GM18498 (cell line): ENCODE measurements around the gene RAB6A.
"Not testable (repeated sequence)": the region's sequence is repeated elsewhere in the genome, so short reads cannot be mapped to it uniquely, and the experiment has no call there.

Source experiments
- ATAC-seq: cut with Tn5 transposase; IDR thresholded peaks from one replicate; pipeline ENCODE4 v1.9.1; 2021; ENCODE audit warnings: mild to moderate bottlenecking, moderate library complexity; ENCODE audit not compliant: unreplicated experiment

RAB6A gene

GRCh38 chr11:73729594-73730206, 31.2 kb downstream of the RAB6A start:
- no peak for ATAC-seq

- ATAC-seq = no peak
Observed at GRCh38 chr11:73728000-73728399, 32.9 kb downstream of the RAB6A start.

- ATAC-seq = no peak
Observed at GRCh38 chr11:73726825-73727224, 34.0 kb downstream of the RAB6A start.

GRCh38 chr11:73717136-73717535, 43.7 kb downstream of the RAB6A start:
- no peak for ATAC-seq

- ATAC-seq = no peak
Observed at GRCh38 chr11:73716153-73717056, 44.5 kb downstream of the RAB6A start.

GRCh38 chr11:73715541-73715940, 45.3 kb downstream of the RAB6A start:
- ATAC-seq = no peak

GRCh38 chr11:73710964-73711363, 49.9 kb downstream of the RAB6A start:
- ATAC-seq = no peak

- no peak for ATAC-seq
Observed at GRCh38 chr11:73705053-73705452, 55.8 kb downstream of the RAB6A start.

- no peak for ATAC-seq
Observed at GRCh38 chr11:73693899-73694525, 66.9 kb downstream of the RAB6A start.

- no peak for ATAC-seq
Observed at GRCh38 chr11:73680687-73681086, 80.2 kb downstream of the RAB6A start.

- not testable (repeated sequence) for ATAC-seq
Observed at GRCh38 chr11:73676552-73676951, 84.3 kb downstream of the RAB6A start.

- no peak for ATAC-seq
Observed at GRCh38 chr11:73671701-73672100, 89.2 kb downstream of the RAB6A start.

GRCh38 chr11:73670808-73671207, 90.1 kb downstream of the RAB6A start:
- no peak for ATAC-seq

GRCh38 chr11:73667891-73668290, 93.0 kb downstream of the RAB6A start:
- no peak for ATAC-seq

GRCh38 chr11:73664877-73665276, 96.0 kb downstream of the RAB6A start:
- ATAC-seq = no peak

GRCh38 chr11:73663604-73664495, 97.0 kb downstream of the RAB6A start:
- no peak for ATAC-seq

GRCh38 chr11:73662445-73663157, 98.3 kb downstream of the RAB6A start:
- ATAC-seq = no peak

GRCh38 chr11:73661035-73661628, 99.7 kb downstream of the RAB6A start:
- peak; percentile 74 for ATAC-seq

GRCh38 chr11:73660497-73661034, 100.3 kb downstream of the RAB6A start:
- peak; percentile 10 for ATAC-seq
